ENCODE results near the gene PELI2.

Gene PELI2

GRCh38 chr14:56098021-56098420, 20.2 kb upstream of the PELI2 start:
- Histone ChIP-seq H3K27me3 (ENCODE audit: control insufficient read depth, insufficient read depth, low read length) (no peaks in the 10 kb centered on the region), H3K4me3 (ENCODE audit: low read length) (no peak overlapping the region), H3K36me3 (ENCODE audit: control insufficient read depth, insufficient read depth, low read length) (no peaks in the 10 kb centered on the region), H3K4me1 (ENCODE audit: control insufficient read depth, insufficient read depth, low read length) (no peaks in the 10 kb centered on the region), H3K9me3 (ENCODE audit: control insufficient read depth, insufficient read depth, low read length) (no peaks in the 10 kb centered on the region), H3K27ac (ENCODE audit: low read length) (no peak overlapping the region)
- WGBS (ENCODE audit: insufficient coverage, insufficient read length), result no CpG with 5 or more reads among the region's 1 CpG
- no peak for DNase-seq (ENCODE audit: low read depth, low spot score)

- no peaks in the 10 kb centered on the region for H3K27me3 ChIP-seq (ENCODE audit: control insufficient read depth, insufficient read depth, low read length)
- no peak overlapping the region for H3K27ac ChIP-seq (ENCODE audit: low read length)
- H3K4me3 ChIP-seq (ENCODE audit: low read length), result no peak overlapping the region
- DNase-seq (ENCODE audit: low read depth, low spot score), result no peak
- no peaks in the 10 kb centered on the region for H3K36me3 ChIP-seq (ENCODE audit: control insufficient read depth, insufficient read depth, low read length)
- no CpG with 5 or more reads among the region's 7 CpGs for WGBS (ENCODE audit: insufficient coverage, insufficient read length)
- no peaks in the 10 kb centered on the region for H3K9me3 ChIP-seq (ENCODE audit: control insufficient read depth, insufficient read depth, low read length)
- H3K4me1 ChIP-seq (ENCODE audit: control insufficient read depth, insufficient read depth, low read length), result no peaks in the 10 kb centered on the region
Observed at GRCh38 chr14:56099081-56099797, 19.0 kb upstream of the PELI2 start.

DNA sequence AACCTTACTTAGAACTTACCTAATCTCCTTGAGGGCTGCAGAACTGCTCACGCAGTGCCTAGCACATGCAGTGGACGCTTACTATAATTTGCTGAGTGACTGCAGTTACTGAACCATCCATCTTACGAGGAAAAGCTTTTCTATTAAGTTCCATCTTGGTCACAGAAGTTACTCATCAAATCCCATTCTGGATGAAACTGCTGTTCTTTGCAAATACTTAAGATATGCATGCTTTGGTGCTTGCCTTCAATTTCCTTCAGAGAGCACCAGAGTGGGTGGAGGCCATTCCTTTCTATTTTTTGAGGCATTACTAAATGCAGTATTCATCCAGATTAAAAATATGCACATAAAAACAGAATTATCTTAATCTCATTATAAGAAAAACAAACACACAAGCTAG, 17.7 kb upstream of the PELI2 start:
- DNase-seq (ENCODE audit: low read depth, low spot score), result no peak
- Histone ChIP-seq H3K9me3 (ENCODE audit: control insufficient read depth, insufficient read depth, low read length) (no peaks in the 10 kb centered on the region), H3K36me3 (ENCODE audit: control insufficient read depth, insufficient read depth, low read length) (no peaks in the 10 kb centered on the region), H3K4me3 (ENCODE audit: low read length) (no peak overlapping the region), H3K4me1 (ENCODE audit: control insufficient read depth, insufficient read depth, low read length) (no peaks in the 10 kb centered on the region), H3K27me3 (ENCODE audit: control insufficient read depth, insufficient read depth, low read length) (no peaks in the 10 kb centered on the region), H3K27ac (ENCODE audit: low read length) (no peak overlapping the region)
- WGBS (ENCODE audit: insufficient coverage, insufficient read length), result no CpG with 5 or more reads among the region's 3 CpGs

DNA sequence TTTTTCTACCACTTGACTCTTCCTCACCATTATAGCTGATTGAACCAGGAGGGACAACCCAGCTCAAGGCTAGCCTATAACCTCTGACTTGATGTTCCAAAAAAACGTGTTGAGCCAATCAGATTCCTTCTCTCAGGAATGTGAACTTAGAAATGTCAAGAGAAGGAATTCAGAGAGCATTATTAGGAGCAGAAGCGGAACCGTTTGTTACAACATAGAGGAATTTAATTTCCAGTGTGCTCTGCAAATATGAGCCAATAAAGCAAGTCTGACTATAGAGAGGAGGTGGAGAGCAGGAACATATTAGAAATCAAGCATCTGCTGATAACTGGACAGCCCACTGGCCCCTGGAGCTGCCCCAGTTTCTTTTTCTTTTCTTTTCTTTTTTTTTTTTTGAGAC, 15.3 kb upstream of the PELI2 start:
- Histone ChIP-seq H3K9me3 (ENCODE audit: control insufficient read depth, insufficient read depth, low read length) (no peaks in the 10 kb centered on the region), H3K4me3 (ENCODE audit: low read length) (no peak overlapping the region), H3K27ac (ENCODE audit: low read length) (no peak overlapping the region), H3K4me1 (ENCODE audit: control insufficient read depth, insufficient read depth, low read length) (no peaks in the 10 kb centered on the region), H3K36me3 (ENCODE audit: control insufficient read depth, insufficient read depth, low read length) (no peaks in the 10 kb centered on the region), H3K27me3 (ENCODE audit: control insufficient read depth, insufficient read depth, low read length) (no peaks in the 10 kb centered on the region)
- DNase-seq (ENCODE audit: low read depth, low spot score), result no peak
- no CpG with 5 or more reads among the region's 3 CpGs for WGBS (ENCODE audit: insufficient coverage, insufficient read length)

- DNase-seq (ENCODE audit: low read depth, low spot score), result no peak
- Histone ChIP-seq H3K4me3 (ENCODE audit: low read length) (no peak overlapping the region), H3K36me3 (ENCODE audit: control insufficient read depth, insufficient read depth, low read length) (no peaks in the 10 kb centered on the region), H3K27ac (ENCODE audit: low read length) (no peak overlapping the region), H3K4me1 (ENCODE audit: control insufficient read depth, insufficient read depth, low read length) (no peaks in the 10 kb centered on the region), H3K9me3 (ENCODE audit: control insufficient read depth, insufficient read depth, low read length) (no peaks in the 10 kb centered on the region), H3K27me3 (ENCODE audit: control insufficient read depth, insufficient read depth, low read length) (no peaks in the 10 kb centered on the region)
- no CpG with 5 or more reads among the region's 5 CpGs for WGBS (ENCODE audit: insufficient coverage, insufficient read length)
Observed at GRCh38 chr14:56107615-56108014, 10.6 kb upstream of the PELI2 start.

- H3K4me3 ChIP-seq (ENCODE audit: low read length), result no peak overlapping the region
- H3K36me3 ChIP-seq (ENCODE audit: control insufficient read depth, insufficient read depth, low read length), result no peaks in the 10 kb centered on the region
- H3K27me3 ChIP-seq (ENCODE audit: control insufficient read depth, insufficient read depth, low read length), result no peaks in the 10 kb centered on the region
- H3K4me1 ChIP-seq (ENCODE audit: control insufficient read depth, insufficient read depth, low read length), result no peaks in the 10 kb centered on the region
- WGBS (ENCODE audit: insufficient coverage, insufficient read length), result no CpG with 5 or more reads among the region's 1 CpG
- no peak overlapping the region for H3K27ac ChIP-seq (ENCODE audit: low read length)
- no peak for DNase-seq (ENCODE audit: low read depth, low spot score)
- H3K9me3 ChIP-seq (ENCODE audit: control insufficient read depth, insufficient read depth, low read length), result no peaks in the 10 kb centered on the region
Observed at GRCh38 chr14:56108057-56108456, 10.2 kb upstream of the PELI2 start.

DNA sequence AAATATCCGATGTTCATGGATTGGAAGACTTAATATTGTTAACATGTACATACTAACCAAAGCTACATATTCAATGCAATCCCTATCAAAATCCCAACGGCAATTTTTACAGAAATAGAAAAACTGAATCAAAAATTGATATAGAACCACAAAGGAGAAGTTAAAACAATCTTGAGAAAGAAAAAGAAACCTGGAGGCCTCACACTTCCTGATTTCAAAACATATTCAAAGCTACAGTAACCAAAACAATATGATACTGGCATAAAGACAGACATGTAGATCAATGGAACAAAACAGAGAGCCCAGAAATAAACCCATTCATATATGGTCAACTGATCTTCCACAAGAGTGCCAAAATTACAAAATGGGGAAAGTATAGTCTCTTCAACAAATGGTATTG, 5.4 kb upstream of the PELI2 start:
- no peaks in the 10 kb centered on the region for H3K27me3 ChIP-seq (ENCODE audit: control insufficient read depth, insufficient read depth, low read length)
- H3K4me1 ChIP-seq (ENCODE audit: control insufficient read depth, insufficient read depth, low read length), result no peaks in the 10 kb centered on the region
- DNase-seq (ENCODE audit: low read depth, low spot score), result no peak
- H3K36me3 ChIP-seq (ENCODE audit: control insufficient read depth, insufficient read depth, low read length), result no peaks in the 10 kb centered on the region
- no peak overlapping the region for H3K27ac ChIP-seq (ENCODE audit: low read length)
- no peaks in the 10 kb centered on the region for H3K9me3 ChIP-seq (ENCODE audit: control insufficient read depth, insufficient read depth, low read length)
- WGBS (ENCODE audit: insufficient coverage, insufficient read length), result no CpG with 5 or more reads among the region's 2 CpGs
- H3K4me3 ChIP-seq (ENCODE audit: low read length), result no peak overlapping the region

GRCh38 chr14:56115334-56115870, 2.8 kb upstream of the PELI2 start:
- Histone ChIP-seq H3K4me3 (ENCODE audit: low read length) (no peak overlapping the region), H3K4me1 (ENCODE audit: control insufficient read depth, insufficient read depth, low read length) (peaks cover 3% of the 10 kb centered on the region), H3K36me3 (ENCODE audit: control insufficient read depth, insufficient read depth, low read length) (no peaks in the 10 kb centered on the region), H3K27me3 (ENCODE audit: control insufficient read depth, insufficient read depth, low read length) (peaks cover 2% of the 10 kb centered on the region; the same call in 1 of the 2 replicates), H3K27ac (ENCODE audit: low read length) (no peak overlapping the region), H3K9me3 (ENCODE audit: control insufficient read depth, insufficient read depth, low read length) (no peaks in the 10 kb centered on the region)
- no CpG with 5 or more reads among the region's 3 CpGs for WGBS (ENCODE audit: insufficient coverage, insufficient read length)
- no peak for DNase-seq (ENCODE audit: low read depth, low spot score)

DNA sequence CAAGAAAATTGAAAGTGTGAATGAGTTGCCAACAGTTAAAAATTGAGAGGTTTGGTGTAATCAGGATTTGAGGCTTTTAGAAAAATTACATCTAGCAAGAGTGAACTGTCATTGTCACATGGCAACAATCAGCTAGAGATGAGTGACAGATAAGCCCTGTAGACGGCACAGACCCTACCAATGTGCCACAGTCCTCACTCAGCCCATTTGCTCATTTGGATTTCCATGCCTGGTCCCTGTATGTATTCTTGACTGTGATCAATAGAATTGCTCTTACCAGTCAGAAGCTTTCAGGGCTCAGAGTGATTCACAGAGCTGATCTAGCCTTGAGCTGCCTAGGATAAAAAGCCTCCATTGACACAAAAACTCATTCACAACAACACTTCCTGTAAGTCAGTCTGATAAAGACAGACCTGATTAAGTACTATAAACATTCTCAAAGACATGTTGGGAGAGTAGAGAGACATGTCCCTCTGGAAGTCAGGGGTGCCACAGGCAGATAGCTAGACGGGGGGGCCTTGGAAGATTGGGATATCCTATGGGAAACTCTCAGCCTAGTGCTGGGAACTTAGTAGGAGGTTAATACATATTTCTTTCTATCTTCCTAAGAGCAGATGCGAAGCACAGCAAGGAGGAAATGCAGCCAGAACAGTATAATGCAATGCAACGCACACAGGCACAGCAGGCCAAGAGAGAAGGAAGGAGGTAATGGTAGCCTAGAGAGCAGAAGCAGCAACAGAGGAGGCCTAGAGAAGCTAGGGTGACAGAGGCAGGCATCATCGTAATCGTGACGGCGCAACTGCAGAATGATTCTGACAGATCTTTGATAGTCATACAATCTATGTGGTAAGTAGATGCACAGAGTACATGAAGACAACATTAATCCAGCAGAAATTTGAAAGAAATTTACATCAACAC, 2.0 kb upstream of the PELI2 start:
- DNase-seq (ENCODE audit: low read depth, low spot score), result no peak
- Histone ChIP-seq H3K36me3 (ENCODE audit: control insufficient read depth, insufficient read depth, low read length) (no peaks in the 10 kb centered on the region), H3K9me3 (ENCODE audit: control insufficient read depth, insufficient read depth, low read length) (no peaks in the 10 kb centered on the region), H3K4me1 (ENCODE audit: control insufficient read depth, insufficient read depth, low read length) (peaks cover 5% of the 10 kb centered on the region), H3K27ac (ENCODE audit: low read length) (no peak overlapping the region), H3K27me3 (ENCODE audit: control insufficient read depth, insufficient read depth, low read length) (peaks cover 2% of the 10 kb centered on the region; the same call in 1 of the 2 replicates), H3K4me3 (ENCODE audit: low read length) (no peak overlapping the region)
- no CpG with 5 or more reads among the region's 8 CpGs for WGBS (ENCODE audit: insufficient coverage, insufficient read length)

DNA sequence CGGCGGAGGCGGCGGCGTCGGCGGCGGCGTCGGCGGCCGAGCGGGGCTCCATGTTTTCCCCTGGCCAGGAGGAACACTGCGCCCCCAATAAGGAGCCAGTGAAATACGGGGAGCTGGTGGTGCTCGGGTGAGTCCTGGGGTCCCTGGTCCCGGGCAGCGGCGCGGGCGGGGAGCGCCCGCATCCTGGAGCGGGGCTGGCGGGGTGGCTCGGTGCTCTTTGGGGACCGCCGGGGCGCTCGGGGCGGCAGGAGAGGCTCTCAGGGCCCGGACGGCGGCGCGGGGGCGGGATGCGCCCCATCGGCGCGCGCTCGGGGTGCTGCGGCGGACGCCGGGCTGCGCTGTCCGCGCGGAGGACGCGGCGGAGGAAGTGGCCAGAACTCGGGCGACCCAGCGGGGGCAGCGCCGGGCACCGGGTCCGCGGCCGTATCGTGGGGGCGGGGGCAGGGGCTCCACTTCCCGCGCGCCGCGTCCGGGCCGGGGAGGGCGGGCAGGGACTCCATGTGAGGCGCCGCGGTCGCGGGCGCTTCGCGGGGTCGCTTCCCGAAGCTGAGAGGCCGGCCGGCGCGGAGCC, 485 bp downstream of the PELI2 start:
- Histone ChIP-seq H3K36me3 (ENCODE audit: control insufficient read depth, insufficient read depth, low read length) (no peaks in the 10 kb centered on the region), H3K27me3 (ENCODE audit: control insufficient read depth, insufficient read depth, low read length) (peaks cover 2% of the 10 kb centered on the region; the same call in 1 of the 2 replicates), H3K4me1 (ENCODE audit: control insufficient read depth, insufficient read depth, low read length) (peaks cover 5% of the 10 kb centered on the region), H3K9me3 (ENCODE audit: control insufficient read depth, insufficient read depth, low read length) (no peaks in the 10 kb centered on the region), H3K27ac (ENCODE audit: low read length) (no peak overlapping the region), H3K4me3 (ENCODE audit: low read length) (peak overlapping the region; percentile 94)
- DNase-seq (ENCODE audit: low read depth, low spot score), result no peak
- WGBS (ENCODE audit: insufficient coverage, insufficient read length), result no CpG with 5 or more reads among the region's 87 CpGs
